ENCODE measurements around the gene SIRT2. TPM values are rescaled to one million over a fixed set of nuclear protein-coding genes. Genes with fewer than 3 reads are reported as not detected.
A peak's percentile ranks its signal among the peaks of the same experiment; 100 is the strongest.
"Not testable (repeated sequence)": the region's sequence is repeated elsewhere in the genome, so short reads cannot be mapped to it uniquely, and the experiment has no call there.

Gene SIRT2
- total RNA-seq, 2 experiments from 2014 or later: 36.4 to 40.3 TPM

DNA sequence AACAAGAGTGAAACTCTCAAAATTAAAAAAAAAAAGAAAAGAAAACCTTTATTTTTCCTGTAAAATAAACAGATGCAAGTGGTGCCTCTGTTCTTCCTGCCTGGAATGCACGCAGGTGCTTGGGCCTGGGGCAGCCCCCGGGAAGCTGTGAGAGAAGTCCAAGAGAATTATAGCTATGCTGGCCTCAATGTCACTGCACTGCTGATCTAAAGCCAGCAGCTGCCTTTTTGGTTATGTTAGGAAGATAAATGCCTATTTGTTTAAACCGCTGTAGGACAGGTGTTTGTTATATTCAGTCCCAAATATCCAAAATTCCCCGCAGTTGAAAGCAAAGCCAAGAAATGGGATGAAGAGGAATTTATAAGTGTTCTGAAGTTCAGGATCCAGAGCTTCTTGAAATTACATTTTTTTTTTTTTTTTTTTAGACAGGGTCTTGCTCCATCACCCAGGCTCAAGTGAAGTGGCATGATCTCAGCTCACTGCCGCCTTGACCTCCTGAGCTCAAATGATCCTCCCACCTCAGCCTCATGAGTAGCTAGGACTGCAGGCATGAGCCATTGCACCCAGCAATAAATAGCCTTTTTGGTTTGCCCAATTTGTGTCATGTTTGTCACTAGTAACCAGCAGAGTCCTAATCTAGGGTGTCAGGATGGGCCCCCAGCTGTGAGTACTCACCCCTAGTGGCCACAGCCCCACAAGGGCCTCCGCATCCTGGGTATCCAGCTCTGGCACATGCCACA, 23.6 kb downstream of the SIRT2 start:
- ATAC-seq (no peak), DNase-seq (no peak)
- Mint-ChIP-seq H3K9me3 (ENCODE audit: insufficient read depth) (no peaks in the 10 kb centered on the region), H3K4me3 (no peak overlapping the region), H3K27ac (peak overlapping the region; percentile 39), H3K27me3 (ENCODE audit: low read depth) (no peaks in the 10 kb centered on the region), H3K36me3 (ENCODE audit: low read depth) (peaks cover 30% of the 10 kb centered on the region), H3K4me1 (ENCODE audit: low read depth) (peaks cover 43% of the 10 kb centered on the region)
- ChIA-PET POLR2A (interaction anchor here (1.1 to 1.5 kb wide), 3 partner anchors 18 to 32 kb away, joined by 3 to 4 read pairs (median 4); no protein-coding TSS in a partner anchor), CTCF (interaction anchor here (0.5 to 5.0 kb wide), 7 partner anchors 12 to 54 kb away, joined by 3 to 56 read pairs (median 3); partner anchors contain the start of genes MRPS12 and SARS2)

- peaks cover 43% of the 10 kb centered on the region for H3K36me3 Mint-ChIP-seq (ENCODE audit: low read depth)
- H3K4me1 Mint-ChIP-seq (ENCODE audit: low read depth): peaks cover 53% of the 10 kb centered on the region
- not testable (repeated sequence) for H3K27me3 Mint-ChIP-seq (ENCODE audit: low read depth); H3K4me3 Mint-ChIP-seq; H3K9me3 Mint-ChIP-seq (ENCODE audit: insufficient read depth); DNase-seq; ATAC-seq
- H3K27ac Mint-ChIP-seq: peak overlapping the region; percentile 64
- CTCF ChIA-PET: interaction anchor here (1.1 to 2.2 kb wide), 2 partner anchors 13 to 20 kb away, joined by 3 to 11 read pairs; no protein-coding TSS in a partner anchor
- POLR2A ChIA-PET: interaction anchor here (1.5 kb wide), 1 partner anchor 21 kb away, joined by 4 read pairs; no protein-coding TSS in a partner anchor
These were observed 26.0 kb downstream of the SIRT2 start for GRCh38 chr19:38873400-38873799.

DNA sequence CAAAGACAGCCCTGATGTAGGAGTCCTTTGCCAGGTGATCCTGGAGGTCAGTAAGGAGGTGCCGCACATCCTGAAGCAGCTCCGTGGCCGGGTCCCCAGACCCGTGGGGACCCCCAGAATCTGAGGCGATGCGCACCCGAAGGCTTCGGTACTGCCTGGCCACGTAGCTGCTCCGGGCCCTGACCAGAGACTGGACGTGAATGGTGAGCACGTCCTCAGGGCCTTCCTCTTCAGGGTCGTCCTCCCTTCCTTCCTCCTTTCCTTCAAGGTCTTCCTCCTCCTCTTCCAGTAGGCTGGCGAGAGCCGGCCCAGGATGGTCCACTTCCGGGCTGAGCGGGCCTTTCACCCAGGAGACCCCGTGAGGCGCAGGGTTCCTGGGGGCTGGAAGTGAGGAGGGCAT, 28.8 kb downstream of the SIRT2 start:
- CTCF ChIA-PET: interaction anchor here (1.3 to 5.6 kb wide), 7 partner anchors 9 to 468 kb away, joined by 4 to 34 read pairs (median 7); partner anchors contain the start of genes FAM98C, MRPS12, NFKBIB and RINL
- POLR2A ChIA-PET: interaction anchor here (1.0 to 2.0 kb wide), 2 partner anchors 20 to 22 kb away, joined by 5 to 10 read pairs; no protein-coding TSS in a partner anchor
- DNase-seq: no peak
- peak overlapping the region; percentile 53 for H3K4me3 Mint-ChIP-seq
- ATAC-seq: no peak
- no peaks in the 10 kb centered on the region for H3K27me3 Mint-ChIP-seq (ENCODE audit: low read depth)
- H3K4me1 Mint-ChIP-seq (ENCODE audit: low read depth): peaks cover 48% of the 10 kb centered on the region
- peaks cover 43% of the 10 kb centered on the region for H3K36me3 Mint-ChIP-seq (ENCODE audit: low read depth)
- H3K9me3 Mint-ChIP-seq (ENCODE audit: insufficient read depth): no peaks in the 10 kb centered on the region
- peak overlapping the region; percentile 68 for H3K27ac Mint-ChIP-seq

GRCh38 chr19:38869836-38870607, 29.4 kb downstream of the SIRT2 start:
- peaks cover 47% of the 10 kb centered on the region for H3K36me3 Mint-ChIP-seq (ENCODE audit: low read depth)
- ATAC-seq (peak; percentile 94), DNase-seq (peak; percentile 94)
- ChIA-PET CTCF (interaction anchor here (0.7 to 5.6 kb wide), 16 partner anchors 9 to 467 kb away, joined by 3 to 34 read pairs (median 6); partner anchors contain the start of genes ECH1, FAM98C, MRPS12 and NFKBIB), POLR2A (interaction anchor here (1.4 to 2.0 kb wide), 5 partner anchors 13 to 28 kb away, joined by 4 to 10 read pairs (median 8); no protein-coding TSS in a partner anchor)
- peaks cover 5% of the 10 kb centered on the region for H3K9me3 Mint-ChIP-seq (ENCODE audit: insufficient read depth)
- H3K4me1 Mint-ChIP-seq (ENCODE audit: low read depth): peaks cover 54% of the 10 kb centered on the region
- peak overlapping the region; percentile 86 for H3K27ac Mint-ChIP-seq
- peak overlapping the region; percentile 79 for H3K4me3 Mint-ChIP-seq
- no peaks in the 10 kb centered on the region for H3K27me3 Mint-ChIP-seq (ENCODE audit: low read depth)

DNA sequence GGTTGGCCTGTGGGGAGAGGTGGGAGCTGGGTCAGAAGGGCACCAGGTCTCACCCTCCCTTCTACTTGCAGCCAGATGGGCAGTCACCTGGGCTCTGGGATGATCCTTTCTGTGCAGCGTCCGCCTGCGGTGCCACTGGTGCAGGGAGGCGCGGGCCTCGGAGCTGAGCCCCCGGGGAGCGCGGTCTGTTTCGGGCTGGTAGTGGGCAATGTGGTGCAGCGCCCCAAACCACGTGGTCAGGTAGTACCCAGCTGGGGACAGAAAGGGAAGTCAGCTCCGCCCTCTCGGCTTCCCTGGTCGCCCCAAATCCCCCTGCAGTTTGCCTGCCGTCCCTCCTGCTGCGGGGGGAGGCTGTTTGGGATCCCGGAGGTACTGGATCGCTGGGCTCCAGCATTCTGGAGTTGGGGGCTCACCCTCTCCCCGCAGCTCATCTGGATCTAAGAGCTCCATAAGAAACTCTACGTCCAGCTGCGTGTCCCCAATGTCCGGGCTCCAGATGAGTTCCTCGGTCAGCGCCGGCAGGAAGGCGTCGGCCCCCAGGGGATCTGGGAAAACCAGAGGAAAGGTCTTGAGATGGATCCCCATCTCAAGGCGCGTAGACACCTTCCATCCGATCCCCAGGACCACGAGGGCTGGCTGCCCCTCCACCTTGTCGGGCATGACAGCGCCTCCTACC, 30.1 kb downstream of the SIRT2 start:
- DNase-seq: peak; percentile 55
- Mint-ChIP-seq H3K27me3 (ENCODE audit: low read depth) (no peaks in the 10 kb centered on the region), H3K9me3 (ENCODE audit: insufficient read depth) (peaks cover 10% of the 10 kb centered on the region), H3K4me3 (peak overlapping the region; percentile 79), H3K4me1 (ENCODE audit: low read depth) (peaks cover 62% of the 10 kb centered on the region), H3K27ac (peak overlapping the region; percentile 86), H3K36me3 (ENCODE audit: low read depth) (peaks cover 54% of the 10 kb centered on the region)
- CTCF ChIA-PET: interaction anchor here (0.7 to 5.6 kb wide), 18 partner anchors 9 to 466 kb away, joined by 3 to 34 read pairs (median 6); partner anchors contain the start of genes ECH1, FAM98C, MRPS12 and NFKBIB
- ATAC-seq: peak; percentile 17
- POLR2A ChIA-PET: interaction anchor here (0.9 to 2.0 kb wide), 7 partner anchors 9 to 27 kb away, joined by 4 to 10 read pairs (median 8); partner anchors contain the start of gene RINL

GRCh38 chr19:38868551-38868950, 30.9 kb downstream of the SIRT2 start:
- H3K9me3 Mint-ChIP-seq (ENCODE audit: insufficient read depth): peaks cover 11% of the 10 kb centered on the region
- H3K27ac Mint-ChIP-seq: peak overlapping the region; percentile 86
- H3K4me3 Mint-ChIP-seq: peak overlapping the region; percentile 79
- POLR2A ChIA-PET: interaction anchor here (0.9 to 1.8 kb wide), 8 partner anchors 10 to 26 kb away, joined by 4 to 10 read pairs (median 6); partner anchors contain the start of gene RINL
- no peak for DNase-seq
- peaks cover 51% of the 10 kb centered on the region for H3K36me3 Mint-ChIP-seq (ENCODE audit: low read depth)
- ATAC-seq: no peak
- CTCF ChIA-PET: interaction anchor here (0.7 to 5.6 kb wide), 18 partner anchors 8 to 466 kb away, joined by 3 to 34 read pairs (median 6); partner anchors contain the start of genes ECH1, FAM98C, HNRNPL and MRPS12
- no peaks in the 10 kb centered on the region for H3K27me3 Mint-ChIP-seq (ENCODE audit: low read depth)
- peaks cover 63% of the 10 kb centered on the region for H3K4me1 Mint-ChIP-seq (ENCODE audit: low read depth)

DNA sequence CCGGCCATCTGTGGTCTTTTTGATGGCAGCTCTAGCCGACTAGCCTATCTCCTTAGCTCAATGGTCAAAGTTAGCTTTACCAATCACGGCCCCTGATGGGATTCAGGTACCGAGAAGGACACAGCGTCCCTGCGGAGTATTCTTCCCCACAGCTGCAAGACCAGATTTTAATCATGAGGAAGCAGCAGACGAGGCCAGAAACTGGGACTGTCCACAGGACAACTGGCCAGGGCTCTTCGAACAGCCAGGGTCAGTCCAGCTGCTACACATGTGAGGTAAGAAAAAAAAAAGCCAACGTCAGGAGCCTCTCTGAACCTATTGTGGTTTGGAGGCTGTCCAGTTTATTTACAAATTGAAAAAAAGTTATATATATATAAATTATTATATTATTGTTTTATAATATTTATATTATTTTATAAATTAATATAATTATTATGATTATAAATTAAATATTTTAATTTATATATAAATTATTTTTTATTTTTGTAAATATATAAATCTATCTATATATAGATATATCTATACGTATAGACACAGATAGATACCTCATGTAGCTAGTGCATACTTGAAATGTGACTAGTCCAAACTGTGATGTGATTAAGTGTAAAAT, 32.1 kb downstream of the SIRT2 start:
- ATAC-seq: no peak

GRCh38 chr19:38862321-38863059, 36.9 kb downstream of the SIRT2 start:
- Mint-ChIP-seq H3K4me3 (no peak overlapping the region), H3K9me3 (ENCODE audit: insufficient read depth) (peaks cover 11% of the 10 kb centered on the region), H3K4me1 (ENCODE audit: low read depth) (peaks cover 52% of the 10 kb centered on the region), H3K27ac (no peak overlapping the region), H3K27me3 (ENCODE audit: low read depth) (no peaks in the 10 kb centered on the region), H3K36me3 (ENCODE audit: low read depth) (peaks cover 23% of the 10 kb centered on the region)
- ATAC-seq (no peak), DNase-seq (no peak)
- ChIA-PET CTCF (interaction anchor here (1.3 to 2.4 kb wide), 5 partner anchors 10 to 68 kb away, joined by 3 to 12 read pairs (median 8); partner anchors contain the start of genes MRPS12 and SARS2), POLR2A (interaction anchor here (1.1 to 2.4 kb wide), 4 partner anchors 11 to 31 kb away, joined by 4 to 11 read pairs (median 4); partner anchors contain the start of genes HNRNPL and RINL)

More for the DNA sequence above, 32.1 kb downstream of the SIRT2 start:
- no peak overlapping the region for H3K4me3 Mint-ChIP-seq
- no peaks in the 10 kb centered on the region for H3K27me3 Mint-ChIP-seq (ENCODE audit: low read depth)
- peaks cover 67% of the 10 kb centered on the region for H3K4me1 Mint-ChIP-seq (ENCODE audit: low read depth)
- ChIA-PET POLR2A (interaction anchor here (1.2 to 1.7 kb wide), 4 partner anchors 16 to 220 kb away, joined by 4 to 6 read pairs (median 4); no protein-coding TSS in a partner anchor), CTCF (interaction anchor here (0.9 to 5.6 kb wide), 9 partner anchors 12 to 98 kb away, joined by 3 to 34 read pairs (median 4); partner anchors contain the start of genes ECH1, HNRNPL and RINL)
- H3K36me3 Mint-ChIP-seq (ENCODE audit: low read depth): peaks cover 46% of the 10 kb centered on the region
- no peak for DNase-seq
- H3K27ac Mint-ChIP-seq: no peak overlapping the region
- peaks cover 11% of the 10 kb centered on the region for H3K9me3 Mint-ChIP-seq (ENCODE audit: insufficient read depth)

DNA sequence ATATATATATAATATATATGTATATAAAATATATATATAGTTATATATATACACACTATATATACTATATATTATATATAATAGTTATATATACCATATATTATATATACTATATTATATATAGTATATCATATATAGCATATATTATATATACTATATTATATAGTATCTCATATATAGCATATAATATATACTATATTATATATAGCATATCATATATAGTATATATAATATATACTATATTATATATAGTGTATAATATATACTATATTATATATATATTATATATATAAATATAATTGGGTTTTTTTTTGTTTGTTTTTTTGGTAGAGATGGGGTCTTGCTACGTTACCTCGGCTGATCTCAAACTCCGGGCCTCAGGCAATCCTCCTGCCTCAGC, 38.0 kb downstream of the SIRT2 start:
- POLR2A ChIA-PET: interaction anchor here (1.4 kb wide), 1 partner anchor 9 kb away, joined by 5 read pairs; no protein-coding TSS in a partner anchor
- Mint-ChIP-seq H3K27me3 (ENCODE audit: low read depth) (no peaks in the 10 kb centered on the region), H3K4me3 (no peak overlapping the region), H3K9me3 (ENCODE audit: insufficient read depth) (peaks cover 11% of the 10 kb centered on the region), H3K27ac (no peak overlapping the region), H3K36me3 (ENCODE audit: low read depth) (peaks cover 21% of the 10 kb centered on the region), H3K4me1 (ENCODE audit: low read depth) (peaks cover 56% of the 10 kb centered on the region)
- DNase-seq (no peak), ATAC-seq (no peak)
- CTCF ChIA-PET: interaction anchor here (1.0 to 1.8 kb wide), 4 partner anchors 8 to 69 kb away, joined by 4 to 7 read pairs (median 4); partner anchors contain the start of genes MRPS12, RINL and SARS2
